GF-D8 (cell line): ENCODE data around the gene GALNT18.

Experiments used
- DNase-seq: peaks from one replicate; lab custom pipeline; 2025; lab: John Stamatoyannopoulos, UW

GALNT18 gene

DNA sequence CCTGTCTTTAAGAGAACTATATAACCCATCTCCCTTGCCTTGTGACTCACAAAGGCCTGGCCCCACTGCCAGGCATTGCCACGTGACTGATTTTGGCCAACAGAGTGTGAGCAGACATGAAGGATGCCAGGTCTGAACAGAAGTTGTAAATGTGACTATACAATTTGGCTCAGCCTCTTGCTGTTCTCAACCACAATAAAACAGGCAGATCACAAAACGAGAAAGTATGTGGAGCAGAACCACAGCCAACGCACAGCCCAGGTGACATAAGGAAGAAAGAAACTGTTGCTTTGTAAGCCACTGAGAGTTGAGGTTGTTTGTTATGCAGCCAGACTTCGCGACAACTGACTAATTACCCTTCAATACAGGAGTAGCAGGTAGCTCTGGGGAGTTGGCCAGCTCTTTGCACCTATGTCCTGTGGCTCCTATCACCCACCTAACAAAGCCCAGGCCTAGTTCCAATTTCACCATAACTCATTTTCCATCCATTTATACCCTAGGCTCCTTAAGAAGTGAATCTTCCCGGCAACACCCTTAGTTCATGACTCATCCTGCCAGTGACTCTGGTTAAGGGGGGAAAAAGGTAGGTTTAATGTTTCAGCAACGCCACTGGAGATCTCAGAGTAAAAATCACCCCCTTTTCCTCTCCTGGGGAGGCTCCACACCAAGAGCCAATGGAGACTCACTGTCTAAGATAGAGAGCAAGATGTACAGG lies 53.7 kb downstream of the GALNT18 start:
- DNase-seq, result no peak

DNA sequence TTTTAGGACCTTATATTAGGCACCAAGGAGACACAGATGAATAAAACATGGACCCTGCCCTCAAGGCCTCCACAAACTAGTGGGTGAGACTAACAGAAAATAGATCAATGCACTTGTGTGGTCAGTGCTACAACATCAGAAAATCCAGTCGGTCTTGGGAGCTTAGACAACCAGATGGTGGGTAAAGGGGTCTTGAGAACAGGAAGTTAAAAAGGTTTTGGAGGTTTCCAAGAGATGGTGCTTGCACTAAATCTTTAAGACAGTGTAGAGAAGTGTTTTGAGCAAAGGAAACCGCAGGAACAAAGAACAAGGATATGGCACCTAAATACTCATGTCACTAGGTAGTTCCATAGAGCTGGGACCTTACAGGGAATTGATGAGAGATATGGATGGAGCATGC lies 56.2 kb downstream of the GALNT18 start:
- DNase-seq, result no peak

DNA sequence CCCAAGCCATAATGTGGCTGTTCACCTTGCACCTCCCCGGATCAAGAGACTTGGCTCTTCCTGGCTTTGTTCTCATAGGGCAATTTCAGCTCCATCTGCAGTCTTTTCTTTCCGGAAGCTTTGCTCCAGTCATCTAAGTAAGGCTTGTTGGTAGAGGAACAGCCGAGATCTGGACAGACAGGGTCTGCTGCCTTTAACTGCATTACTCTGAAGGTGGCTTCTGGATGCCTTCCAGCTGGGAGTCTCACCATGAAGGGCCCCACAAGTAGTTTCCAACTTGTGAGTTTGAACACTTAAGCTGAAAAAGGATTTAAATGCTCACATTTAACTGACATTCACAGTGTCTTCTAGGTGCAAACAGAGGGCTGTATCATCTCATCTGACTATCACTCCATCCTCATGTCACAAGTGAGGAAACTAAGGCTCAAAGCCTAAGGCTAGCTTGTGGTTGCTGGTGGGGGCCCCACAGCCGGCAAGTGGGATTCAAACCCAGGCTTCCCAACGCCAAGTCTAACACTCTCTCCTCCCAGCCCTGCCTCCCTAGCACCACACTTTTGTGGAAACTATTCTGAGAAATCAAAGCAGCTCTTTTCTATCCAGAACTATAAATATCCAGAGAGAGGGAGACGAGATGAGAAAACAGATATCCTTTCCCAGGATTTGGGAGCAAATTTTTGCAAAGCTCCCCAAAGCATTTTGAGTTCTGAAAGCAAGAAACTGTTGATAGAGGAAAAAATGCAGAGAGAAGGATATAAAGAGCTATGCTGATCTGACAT lies 58.4 kb downstream of the GALNT18 start:
- no peak for DNase-seq

DNA sequence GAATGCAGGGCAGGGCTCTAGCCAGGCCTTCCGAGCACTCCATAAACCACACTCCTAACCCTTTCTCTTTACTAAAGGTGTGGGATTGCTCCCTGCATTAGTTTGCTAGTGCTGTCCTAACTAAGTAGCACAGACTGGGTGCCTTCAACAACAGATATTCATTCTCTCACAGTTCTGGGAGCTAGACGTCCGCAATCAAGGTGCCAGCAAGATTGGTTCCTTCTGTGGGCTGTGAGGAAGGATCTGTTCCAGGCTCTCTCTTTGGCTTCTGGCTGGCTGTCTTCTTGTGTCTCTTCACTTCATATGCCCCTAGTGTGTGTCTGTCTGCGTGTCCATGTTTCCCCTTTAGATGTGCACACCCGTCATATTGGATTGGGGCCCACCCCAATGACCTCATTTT lies 59.8 kb downstream of the GALNT18 start:
- DNase-seq, result no peak

DNA sequence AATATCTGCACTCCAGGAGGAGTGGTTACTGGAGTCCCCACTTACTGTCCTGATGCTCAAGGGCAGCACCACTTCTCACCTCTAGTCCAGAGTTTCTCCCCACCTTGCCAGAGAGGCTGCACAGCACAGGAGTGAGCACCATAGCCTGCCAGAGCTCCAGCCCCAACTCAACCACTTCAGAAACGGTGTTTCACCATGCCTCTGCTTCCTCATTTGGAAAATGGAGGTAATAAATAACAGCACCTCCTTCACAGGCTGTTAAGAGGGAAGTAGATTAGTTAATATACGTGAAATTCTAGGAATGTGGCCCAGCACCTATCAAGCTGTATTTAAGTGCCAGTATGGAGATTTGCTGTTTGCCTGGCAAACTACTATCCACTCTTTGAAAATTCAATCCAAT lies 63.0 kb downstream of the GALNT18 start:
- DNase-seq, result no peak

DNA sequence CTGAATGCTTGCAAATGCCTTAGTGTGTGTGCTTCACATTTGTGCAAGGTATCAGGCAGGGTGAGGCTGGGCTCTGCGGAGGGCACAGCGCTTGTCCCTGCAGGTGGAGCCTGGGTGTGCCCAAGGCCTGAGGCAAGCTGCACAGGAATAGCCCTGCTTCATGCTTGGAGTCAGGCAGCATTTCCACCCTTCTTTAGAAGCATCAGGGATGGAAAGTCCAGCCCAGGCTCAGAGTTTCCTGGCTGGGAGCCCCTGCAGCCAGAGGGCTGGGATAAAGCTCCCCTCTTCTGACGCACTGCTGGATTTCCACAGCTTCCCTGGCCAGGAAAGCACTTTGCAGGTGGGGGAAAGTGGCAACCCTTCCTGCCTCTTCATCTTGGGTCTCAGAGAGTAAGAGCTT lies 63.4 kb downstream of the GALNT18 start:
- no peak for DNase-seq

DNA sequence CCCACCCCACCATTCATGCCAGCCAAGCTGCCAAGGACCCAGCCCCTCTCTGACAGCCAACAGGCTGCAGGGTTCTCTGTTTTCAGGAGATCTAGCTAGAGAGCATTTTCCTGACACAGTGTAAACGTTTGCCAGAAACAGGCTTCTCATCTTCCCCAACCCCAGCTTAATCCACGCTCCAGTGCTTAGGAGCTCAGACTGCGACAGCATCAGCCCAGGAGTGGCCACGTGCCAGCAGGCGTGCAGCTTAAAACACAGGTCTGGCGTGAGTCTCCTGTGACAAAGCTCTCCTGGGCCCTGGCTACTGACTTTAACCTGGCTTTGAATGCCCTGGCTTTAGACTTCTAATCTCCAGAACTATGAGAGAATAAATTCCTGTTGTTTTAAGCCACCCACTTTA lies 66.6 kb downstream of the GALNT18 start:
- DNase-seq, result no peak

DNA sequence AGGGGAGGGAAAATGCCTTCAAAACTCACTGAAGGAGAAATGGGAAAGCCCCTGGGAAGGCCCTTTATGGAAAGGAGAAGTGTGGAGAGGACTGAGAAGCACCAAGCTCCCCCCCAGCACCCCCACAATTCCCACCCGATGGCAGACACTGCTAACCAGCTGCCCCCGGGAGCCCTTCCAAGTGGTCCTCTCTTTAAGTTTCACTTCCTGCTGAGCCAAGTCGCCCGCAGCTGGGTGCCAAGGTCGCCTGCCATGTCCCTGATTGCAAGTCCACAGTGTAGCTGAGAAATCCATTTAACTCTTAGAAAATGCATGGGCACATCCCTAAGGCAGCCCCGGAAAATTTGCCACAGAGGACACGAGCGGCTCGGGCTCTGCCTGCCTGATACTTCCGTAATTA lies 68.2 kb downstream of the GALNT18 start:
- DNase-seq, result no peak

DNA sequence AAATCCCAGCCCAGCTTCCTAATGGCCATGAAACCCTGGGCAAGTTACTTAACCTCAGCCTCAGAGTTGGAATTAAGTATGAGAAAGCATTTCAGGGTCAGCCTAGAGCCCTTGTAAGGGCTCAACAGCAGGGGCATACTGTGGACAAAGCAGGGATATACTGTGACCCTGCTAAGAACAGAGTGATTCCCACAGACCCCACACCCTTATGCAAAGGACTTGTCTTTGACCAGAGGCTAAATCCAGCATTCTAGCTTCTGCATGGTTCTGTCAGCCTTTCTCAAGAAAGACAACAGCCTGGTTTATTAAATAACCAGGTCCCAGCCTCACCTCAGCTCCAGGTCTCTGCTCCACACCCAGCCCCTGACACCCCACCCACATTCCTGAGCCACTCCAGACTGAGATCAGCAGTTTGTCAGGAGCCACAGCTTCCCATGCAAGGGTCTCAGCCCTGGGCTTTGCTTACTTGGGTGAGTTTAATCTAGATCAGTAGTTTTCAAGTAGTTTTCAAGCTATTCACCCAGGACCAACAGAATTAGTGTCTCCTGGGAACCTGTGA lies 69.2 kb downstream of the GALNT18 start:
- DNase-seq, result no peak

DNA sequence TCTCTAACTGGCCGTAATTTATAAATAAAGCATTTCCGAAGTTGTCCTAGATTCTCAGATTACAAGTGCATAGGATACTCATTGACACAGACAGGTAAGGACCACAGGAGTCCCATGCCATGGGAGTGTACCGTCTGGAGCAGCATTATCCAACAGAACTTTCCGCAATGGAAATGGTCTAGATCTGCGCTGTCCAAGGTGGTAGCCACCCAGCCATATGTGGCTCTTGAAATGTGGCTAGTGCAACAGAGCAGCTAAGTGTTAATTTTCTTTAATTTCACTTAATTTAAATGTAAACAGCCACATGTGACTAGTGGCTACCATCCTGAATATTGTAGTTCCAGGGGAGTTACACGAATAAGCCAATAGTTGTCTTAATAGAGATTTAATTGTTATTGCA lies 71.3 kb downstream of the GALNT18 start:
- DNase-seq, result no peak

DNA sequence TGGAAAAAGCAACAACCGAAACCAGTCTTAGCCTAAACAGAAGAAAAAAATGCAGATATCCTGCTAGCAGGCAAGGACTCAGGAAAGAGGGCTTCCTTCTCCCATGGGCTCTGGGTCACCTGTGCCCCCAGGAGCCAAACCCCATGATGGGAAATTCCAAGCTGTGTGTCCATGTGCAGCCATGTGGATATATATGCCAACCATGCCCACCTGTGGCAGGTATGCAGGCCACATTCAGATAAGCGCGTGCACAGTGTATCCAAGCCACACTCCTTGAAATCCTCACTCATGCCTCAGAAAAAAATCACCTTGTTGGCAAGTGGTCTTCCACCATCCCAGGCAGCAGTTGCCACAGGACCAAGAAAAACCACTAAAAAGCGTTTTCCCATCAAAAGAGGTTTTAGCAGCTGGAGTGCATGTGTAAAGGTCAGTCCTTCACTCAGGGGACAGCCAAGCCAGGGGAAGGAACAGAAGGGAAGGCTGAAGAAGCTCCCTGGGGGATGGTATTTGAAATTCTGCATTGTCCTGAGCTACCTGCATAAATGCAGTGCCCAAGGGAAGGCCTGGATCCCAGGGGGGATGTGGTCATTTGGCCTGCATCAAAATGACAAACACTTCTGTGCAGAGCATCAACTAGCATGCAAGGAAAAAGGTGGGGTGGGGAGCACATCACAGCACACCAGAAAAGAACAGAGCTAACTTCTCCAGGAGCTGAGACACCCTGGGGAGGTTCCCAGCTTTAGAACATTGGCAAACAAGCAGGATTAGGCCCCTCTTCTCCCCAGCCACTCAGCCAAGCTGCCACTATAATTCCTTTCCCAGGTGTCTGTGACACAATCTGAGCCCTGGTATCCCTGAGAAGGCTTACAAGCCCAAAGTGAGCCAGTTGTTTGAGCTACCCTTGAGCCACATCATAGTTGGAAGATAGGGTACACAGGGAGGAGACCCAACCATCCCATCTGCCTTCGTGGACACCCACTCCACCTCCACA lies 76.2 kb downstream of the GALNT18 start:
- no peak for DNase-seq

DNA sequence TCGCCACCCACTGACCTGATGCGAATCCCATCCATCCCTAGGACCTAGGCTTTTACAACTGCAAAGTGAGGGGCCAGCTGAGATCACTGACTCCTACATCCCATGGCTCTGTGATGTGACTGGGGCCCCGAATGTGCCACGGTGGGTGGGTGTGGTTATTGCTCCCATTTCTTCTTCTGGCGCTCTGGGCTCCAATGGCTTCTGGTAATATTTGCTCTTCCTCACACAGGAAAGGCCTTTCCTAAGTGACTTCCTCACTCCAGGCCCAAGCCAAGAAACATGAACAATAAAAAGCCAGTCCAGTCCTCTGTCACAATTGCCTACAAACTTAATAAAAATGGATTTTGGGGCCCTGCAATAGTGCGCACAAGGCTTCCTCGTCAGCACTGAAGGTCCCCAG lies 78.1 kb downstream of the GALNT18 start:
- no peak for DNase-seq

DNA sequence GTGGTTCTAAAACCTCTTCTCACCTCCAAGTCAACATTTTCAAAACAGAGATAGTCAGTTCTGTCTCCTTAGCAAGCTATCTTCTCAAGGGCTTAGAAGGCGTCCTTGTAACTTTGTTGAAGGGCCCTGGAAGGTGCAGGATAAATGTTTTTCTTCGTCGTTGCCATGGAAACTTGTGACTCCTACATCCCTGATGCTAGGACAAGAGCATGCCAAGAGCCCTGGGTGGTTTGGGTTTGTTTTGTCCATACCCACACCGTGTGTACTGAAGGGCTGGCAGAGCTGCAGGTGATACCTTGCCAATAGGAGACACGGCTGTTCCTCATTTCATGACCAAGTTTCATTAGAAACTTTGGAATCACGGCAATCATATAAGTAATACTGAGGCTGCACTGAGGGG lies 81.6 kb downstream of the GALNT18 start:
- DNase-seq, result no peak

DNA sequence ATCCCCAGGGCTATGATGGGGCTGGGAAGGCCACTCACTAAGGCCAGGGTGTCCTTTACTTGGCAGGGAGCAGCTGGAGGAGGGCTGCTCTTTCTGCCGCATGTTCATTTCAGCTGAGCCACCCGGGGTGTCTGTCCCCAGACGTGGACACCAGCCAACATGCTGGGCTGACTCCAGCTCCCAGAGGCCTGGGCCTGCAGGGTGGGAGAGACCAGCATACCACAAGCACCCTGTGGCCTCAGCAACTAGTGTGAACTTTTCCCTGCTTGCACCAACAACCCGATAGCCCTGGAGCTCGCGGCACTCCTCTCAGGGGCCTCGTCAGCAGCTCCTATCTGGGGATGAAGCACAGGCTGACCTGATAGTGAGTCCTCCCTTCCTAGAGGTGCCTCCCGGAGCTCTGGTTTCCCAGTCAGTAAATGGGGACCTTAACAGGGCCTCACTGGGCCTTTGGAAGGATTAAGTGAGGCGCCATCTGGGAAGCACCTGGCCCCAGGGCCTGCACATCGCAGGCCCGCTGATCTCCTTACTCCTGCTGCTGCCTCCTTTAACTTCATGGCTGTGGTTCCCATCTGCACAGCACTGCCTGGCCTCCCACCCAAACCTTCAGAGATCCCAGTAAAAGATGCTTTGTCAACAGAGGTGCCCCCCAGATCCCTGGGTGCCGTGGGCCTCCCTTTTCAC lies 83.4 kb downstream of the GALNT18 start:
- DNase-seq, result no peak

DNA sequence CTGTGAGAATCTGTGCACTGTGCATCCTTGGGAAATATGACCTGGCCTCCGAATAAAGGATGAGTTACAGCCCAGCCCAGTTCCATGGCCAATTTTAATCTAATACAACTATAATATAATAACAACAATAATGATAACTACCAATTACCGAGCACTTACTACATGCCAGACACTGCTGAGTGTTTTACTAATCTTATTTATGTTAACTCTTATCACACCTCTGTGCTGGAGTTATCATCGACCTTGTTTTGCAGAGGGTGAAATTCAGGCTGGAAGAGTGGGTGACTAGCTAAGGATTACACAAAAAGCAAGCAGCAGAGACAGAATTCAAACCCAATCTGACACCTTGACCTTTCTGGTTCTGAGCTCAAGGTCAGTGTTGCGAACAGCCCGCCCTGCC lies 83.9 kb downstream of the GALNT18 start:
- no peak for DNase-seq

DNA sequence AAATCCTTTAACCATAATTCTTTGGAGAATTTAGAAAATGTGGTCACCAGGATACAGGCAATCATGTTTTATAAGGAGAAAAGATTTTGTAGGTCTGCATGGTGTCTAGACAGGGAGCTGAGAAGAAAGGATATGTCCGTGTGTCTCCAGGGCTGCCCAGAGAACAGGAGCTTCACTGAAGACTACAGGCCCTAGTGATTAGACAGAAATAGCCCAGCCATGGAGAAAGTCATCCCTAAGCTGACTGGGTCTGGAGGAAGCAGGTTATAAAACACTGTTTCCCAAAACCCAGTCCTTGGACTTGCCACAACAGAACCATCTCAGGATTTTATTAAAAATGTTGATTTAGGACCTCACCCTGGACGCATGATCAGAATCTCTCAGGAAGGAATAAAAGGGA lies 84.4 kb downstream of the GALNT18 start:
- DNase-seq, result no peak

DNA sequence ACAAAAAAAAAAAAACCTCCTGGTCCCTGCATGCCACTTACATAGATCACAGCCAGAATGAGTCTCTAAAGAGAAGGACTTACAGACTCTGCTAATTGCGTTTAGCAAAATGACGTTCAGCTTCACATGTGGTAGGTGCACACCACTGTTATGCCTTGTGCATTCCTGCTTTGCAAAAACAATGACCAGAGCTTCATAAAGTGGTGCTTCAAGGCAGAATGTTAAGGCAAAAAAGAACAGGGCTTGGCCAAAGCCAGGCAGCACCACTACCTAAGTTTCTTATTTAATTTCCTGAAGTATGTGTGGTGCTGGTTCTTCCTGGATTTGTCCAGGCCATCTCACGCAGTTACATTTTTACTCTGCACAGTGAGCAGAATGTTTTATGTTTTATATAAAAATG lies 85.2 kb downstream of the GALNT18 start:
- no peak for DNase-seq

DNA sequence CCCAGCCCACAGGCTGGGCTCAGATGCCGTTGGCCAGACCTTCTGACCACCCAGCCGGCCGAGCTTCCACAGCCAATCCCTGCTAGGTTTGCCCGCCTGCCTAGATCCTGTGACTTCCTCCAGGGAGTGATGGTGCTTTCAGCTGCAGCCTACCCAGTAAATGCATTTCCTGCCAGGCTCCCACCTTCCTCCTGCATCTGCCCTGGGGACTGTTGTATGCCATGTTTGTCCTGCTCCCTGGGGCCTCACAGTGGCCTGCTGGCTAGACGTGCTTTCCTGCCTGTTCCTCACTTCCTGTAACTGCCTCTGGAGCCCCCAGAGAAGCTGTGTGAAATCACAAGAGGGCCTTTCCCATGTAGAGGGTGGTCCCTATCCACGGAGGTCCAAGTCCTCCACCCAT lies 86.2 kb downstream of the GALNT18 start:
- DNase-seq, result no peak

DNA sequence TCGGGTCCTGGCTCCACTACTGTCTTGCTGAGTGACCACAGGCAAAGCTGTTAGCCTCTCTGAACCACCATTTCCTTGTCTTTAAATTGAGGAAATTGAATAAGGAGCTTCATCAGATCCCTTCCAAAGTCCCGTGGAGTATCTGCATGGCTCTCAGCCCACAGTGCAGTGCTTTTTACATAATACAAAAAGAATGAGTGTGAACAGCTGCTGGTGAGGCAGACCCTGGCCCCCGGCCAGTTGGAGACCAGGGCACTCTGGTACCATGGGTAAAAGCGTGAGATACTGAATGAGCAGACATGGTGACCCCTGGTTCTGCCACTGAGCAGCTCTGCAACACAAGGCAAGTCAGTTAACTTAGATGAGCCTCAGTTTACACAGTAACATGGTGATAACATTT lies 86.8 kb downstream of the GALNT18 start:
- DNase-seq, result no peak

DNA sequence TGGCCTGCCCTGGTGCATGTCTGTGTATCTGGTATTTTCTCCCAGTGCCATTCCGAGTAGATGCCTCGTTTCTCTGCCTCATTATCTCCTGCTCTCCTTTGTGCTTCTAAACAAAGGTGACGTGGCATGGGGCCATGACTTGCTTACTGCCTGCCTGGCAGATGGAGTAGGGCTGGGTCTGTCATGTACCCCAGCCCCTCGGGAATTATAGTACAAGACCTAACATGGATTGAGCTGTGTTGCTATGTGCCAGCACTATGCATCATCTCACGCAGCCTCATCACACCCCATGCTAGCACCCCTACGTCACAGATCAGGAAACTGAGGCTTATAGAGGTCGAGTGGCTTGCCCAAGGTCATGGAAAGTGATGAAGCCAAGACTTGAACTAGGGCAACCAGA lies 88.1 kb downstream of the GALNT18 start:
- DNase-seq, result no peak

DNA sequence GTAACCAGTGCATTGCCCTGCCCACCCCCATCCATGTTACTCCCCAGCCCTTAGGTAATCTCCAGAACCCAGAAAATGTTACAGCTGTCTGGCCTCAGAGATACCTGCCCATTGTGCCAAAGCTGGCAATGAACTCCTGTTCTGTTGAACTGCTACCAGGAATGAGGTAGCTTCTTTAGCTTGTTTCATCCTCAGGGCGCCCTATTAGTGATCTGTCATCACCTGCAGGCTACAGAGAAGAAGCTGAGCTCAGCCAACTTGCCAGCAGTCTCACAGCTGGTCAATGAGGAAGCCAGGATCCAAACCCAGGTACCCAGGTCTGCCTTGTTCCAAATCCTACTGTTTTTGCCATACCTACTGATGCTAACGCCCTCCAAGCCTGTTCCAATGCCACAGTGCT lies 88.7 kb downstream of the GALNT18 start:
- no peak for DNase-seq

DNA sequence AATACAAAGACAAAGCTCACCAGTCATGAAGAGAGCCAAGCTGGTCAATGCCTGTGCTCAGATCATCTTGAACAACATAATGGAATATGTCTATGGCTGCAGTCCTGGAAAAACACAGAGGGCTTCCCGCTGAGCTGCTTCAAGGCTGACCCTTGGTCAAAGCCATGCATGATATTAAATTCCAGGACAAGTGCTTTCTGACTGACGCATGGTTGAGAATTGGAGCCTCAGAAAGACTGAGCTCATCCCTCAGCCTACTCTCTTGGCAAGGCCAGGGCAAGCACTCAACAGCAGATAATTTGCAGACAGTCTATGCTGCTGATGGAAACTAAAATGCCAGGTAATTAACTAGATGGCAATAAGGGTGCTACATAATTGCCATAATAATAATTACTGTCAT lies 89.2 kb downstream of the GALNT18 start:
- DNase-seq, result no peak
